Esophagus mucosa (tissue), 1 donor: ENCODE data around the gene COL13A1. TPM values are rescaled to one million over a fixed set of nuclear protein-coding genes. Genes with fewer than 3 reads are reported as not detected.

Source experiments
- ATAC-seq: fragments of 200-7000 bp; cut with Tn5 transposase; one replicate; pipeline ENCODE4 v1.9.1; 2020
- total RNA-seq: library from RNA; stranded (reverse); gene quantifications from one replicate; pipeline ENCODE4 v1.2.4, GENCODE V29; 2023
- donor health status: DM: yes; HTN: yes; CAD: no.

Gene COL13A1
- total RNA-seq, 1 donor from 2014 or later: 0.92 TPM

GRCh38 chr10:69847458-69847857, 45.8 kb downstream of the COL13A1 start:
- ATAC-seq: no peak

DNA sequence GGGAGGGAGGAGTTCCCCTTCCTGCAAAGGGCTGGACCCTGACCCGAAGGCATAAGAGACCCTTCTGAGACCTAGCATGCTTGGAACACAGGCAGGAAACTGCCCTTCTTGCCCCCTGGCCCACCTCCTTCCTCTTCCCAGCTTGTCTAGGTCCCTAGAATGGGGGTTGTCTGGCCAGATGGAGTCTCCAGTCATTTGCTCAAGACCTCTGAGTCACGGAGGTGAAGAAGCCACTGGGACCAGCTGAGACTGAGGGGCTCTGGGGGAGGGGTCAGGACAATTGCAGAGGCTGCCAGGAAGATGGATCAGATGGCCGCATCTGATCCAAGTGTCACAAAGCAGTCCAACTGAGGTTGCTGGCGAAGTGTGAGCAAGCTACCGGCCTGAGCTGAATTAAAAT, 46.2 kb downstream of the COL13A1 start:
- no peak for ATAC-seq

GRCh38 chr10:69848454-69848853, 46.7 kb downstream of the COL13A1 start:
- no peak for ATAC-seq

DNA sequence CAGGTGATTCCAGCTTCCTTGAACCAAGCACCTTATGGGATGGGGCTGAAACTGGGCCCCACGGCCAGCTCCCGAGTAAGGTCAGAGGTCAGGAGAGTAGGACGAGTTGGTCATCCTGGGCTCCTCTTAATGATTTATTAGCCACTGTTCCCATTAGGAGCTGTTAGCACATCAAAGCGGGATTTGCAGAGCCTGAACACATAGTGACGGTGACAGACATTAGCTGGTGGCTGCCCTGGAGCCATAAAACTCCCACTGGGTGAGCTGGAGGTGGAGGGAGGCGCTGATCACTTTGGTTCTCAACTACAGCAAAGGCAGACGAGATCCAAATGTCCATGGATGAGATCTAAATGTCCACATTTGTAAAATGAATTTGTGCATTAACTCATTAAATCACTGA, 48.1 kb downstream of the COL13A1 start:
- ATAC-seq: no peak

- no peak for ATAC-seq
Measured at GRCh38 chr10:69850440-69850839, 48.7 kb downstream of the COL13A1 start.

- ATAC-seq: no peak
Measured at GRCh38 chr10:69851306-69851705, 49.6 kb downstream of the COL13A1 start.

DNA sequence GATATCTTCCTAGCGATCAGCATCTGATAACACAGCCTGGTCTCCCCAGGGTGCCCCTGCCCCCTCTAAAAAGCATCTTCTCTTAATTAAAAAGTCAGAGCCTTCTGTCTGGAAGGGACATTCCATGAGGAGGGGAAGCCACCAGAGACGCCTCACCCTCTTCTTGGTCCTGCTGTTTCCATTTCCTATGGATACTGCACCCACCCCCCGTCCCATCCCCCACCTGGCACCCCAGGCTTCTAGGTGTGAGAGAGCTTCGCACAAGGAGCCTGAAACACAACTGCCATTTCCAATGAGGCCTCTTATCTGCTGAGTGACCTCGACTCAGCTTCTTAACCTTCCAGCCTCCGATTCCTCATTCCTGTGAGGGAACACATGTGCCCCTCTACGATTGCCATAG, 51.4 kb downstream of the COL13A1 start:
- no peak for ATAC-seq

DNA sequence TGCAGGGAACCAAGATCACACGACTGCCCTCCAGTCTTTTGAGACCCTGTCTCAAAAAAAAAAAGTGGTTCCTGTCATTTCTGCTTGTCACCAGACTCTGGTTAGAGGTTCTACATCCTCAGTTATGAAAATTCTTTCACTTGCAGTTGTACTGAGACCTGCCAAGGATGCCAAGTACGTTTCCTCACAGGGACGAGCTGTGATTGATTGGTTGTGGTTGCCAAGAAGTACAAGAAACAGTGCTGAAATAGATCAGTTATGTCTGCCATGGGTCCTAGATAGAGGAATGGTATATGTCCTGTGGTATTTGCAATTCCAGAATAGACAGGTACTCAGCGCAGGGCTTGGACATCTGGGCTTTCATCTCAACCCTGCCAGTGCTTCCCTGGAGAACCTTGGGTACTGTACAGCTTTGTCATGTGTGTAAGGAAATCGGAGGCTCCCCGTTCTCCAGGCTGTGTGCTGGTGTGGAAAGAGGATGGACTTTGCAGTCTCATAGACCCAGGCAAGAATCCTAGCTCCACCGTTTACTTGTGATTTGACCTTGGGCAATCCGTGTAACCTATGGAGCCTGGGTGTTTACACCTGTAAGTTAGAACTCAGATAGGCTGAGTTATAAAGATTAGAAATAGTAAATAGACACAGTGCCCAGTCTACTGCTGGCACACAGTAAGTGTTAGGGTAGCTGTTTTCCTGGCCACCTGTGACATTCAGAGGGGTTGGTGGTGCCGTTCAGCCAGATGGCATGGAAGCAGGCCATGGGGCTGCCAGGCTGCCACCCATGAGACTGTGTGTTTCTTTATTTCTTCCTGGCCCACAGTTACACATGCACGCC, 53.0 kb downstream of the COL13A1 start:
- ATAC-seq: no peak

DNA sequence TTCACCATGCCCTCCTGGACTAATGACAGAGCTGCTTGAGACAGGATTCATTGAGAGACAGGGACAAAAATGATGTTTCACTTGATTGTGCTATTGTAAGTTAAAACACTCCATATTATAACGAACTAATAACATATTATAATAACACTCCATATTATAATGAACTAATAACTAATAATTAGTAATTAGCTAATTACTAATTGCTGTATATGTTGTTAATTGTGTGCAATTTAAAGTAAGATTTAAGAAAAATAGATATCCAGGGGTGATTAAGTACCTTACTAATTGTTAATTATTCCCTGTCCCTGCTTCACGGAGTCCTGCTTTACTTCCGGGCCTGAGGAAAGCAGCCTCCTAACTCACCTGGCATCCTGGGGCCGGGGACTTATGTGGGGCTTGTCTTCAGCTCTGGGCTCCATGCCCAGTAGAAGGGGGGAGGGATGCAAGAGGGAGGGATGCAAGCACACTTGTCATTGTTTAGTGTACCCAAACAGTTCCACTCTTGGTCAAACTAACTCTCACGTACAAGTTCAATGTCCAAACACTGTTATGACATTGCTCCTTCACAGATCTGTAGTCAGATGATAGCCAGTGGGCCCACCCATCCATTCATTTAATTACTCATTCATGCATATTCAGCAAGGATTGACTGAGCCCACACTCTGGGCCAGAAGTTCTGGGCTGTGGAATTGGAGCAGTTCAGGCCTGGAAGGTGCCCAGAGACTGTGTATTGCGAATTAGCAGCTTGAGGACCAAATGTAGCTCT, 53.8 kb downstream of the COL13A1 start:
- ATAC-seq: no peak

DNA sequence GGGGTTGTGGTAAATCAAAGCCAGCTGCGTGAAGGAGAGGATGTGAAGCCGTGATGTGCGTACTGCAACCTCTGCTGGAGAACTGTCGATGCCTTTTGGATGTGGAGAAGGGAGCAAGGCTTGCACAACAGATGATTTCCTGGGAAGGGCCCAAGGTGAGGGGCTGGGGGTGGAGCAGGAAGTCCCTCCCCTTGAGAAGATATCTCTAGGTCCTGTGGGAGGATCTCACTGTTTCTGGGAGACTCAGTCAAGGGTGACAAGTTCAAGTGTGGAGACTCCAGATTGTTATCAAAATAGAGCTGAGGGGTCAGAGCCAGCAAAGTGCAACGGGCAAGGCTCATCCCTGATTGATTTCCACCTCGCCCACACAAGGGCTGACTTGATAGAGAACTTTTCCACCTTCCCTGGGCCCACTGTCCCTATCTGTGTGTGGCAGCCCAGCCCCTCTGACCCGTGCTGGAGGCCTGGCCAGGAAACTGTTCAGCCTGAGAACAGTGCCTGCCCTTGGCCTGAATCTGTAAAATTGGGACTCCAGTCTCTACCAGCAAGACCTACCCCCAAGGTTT, 55.0 kb downstream of the COL13A1 start:
- ATAC-seq: no peak

DNA sequence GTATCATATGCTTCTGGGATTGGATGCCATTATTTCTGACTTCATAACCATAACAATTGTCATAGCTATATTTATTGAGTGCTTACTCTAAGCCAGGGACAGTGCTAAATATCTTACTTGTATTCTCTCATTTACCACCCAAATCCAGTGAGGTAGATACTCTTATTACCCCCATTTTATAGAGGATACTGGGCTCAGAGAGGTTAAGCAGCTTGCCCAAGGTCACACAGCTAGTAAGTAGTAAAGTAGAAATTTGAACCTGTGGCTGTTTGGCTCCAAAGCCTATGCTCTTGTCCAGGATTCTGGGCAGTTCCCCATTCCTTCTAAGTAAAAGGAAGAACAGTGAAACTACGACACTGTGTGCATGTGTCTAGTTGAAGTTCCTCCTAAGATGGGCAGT, 56.5 kb downstream of the COL13A1 start:
- no peak for ATAC-seq

- ATAC-seq: no peak
Measured at GRCh38 chr10:69860271-69860670, 58.6 kb downstream of the COL13A1 start.

GRCh38 chr10:69861251-69862240, 59.8 kb downstream of the COL13A1 start:
- peak; percentile 58 for ATAC-seq

- no peak for ATAC-seq
Measured at GRCh38 chr10:69862882-69863530, 61.3 kb downstream of the COL13A1 start.

DNA sequence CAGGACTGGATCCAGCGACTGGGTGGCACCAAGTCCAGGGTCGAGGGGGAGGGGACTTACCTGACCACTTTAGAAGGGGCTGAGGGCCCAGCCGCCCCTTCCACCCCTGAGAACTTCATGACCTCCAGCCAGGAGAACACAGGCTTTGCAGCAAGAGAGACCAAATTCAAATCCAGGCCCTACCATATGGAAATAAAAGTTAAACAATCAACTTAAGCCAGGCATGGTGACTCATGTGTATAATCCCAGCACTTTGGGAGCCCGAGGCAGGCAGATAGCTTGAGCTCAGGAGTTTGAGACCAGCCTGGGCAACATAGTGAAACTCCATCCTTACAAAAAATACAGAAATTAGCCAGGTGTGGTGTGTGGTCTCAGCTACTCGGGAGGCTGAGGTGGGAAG, 61.9 kb downstream of the COL13A1 start:
- ATAC-seq: no peak

DNA sequence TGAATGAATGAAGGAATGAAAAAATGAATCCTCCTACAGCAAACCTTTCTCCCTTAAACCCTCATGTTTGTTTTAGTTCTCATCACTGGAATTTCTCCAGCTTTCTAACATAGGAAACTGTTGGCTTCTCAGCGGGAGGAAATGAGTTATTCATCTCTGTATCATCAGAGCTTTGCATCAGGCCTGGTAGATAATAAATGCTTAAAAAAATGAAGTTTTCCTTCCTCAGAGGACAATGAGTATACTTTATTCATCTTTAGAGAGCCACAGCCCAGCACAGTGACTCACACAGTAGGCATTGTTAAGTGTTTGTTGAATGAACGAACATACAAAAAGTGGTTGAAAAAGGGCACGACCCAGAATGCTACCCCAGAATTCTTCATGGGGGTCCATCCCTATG, 62.6 kb downstream of the COL13A1 start:
- peak; percentile 65 for ATAC-seq

DNA sequence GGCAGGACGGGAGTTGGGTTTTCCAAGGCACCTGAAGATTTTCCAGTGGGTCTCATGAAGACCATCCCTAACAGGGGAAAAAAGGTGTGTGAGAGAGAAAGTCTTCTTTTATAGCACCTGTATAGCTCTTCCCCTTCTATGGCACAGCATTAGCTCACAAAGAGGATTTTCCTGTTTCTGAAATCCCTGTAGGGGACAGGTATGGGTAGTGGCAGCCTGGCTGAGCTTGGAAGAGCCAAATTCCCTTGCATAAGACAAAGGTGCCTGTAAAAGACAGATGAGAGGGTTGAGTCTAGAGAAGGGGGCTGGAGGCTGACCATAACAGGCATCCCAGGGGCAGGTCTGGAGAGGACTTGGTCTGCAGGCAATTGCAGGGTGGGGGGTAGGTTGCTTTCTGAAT, 63.7 kb downstream of the COL13A1 start:
- ATAC-seq: peak; percentile 61

- ATAC-seq: no peak
Measured at GRCh38 chr10:69866246-69866687, 64.6 kb downstream of the COL13A1 start.

DNA sequence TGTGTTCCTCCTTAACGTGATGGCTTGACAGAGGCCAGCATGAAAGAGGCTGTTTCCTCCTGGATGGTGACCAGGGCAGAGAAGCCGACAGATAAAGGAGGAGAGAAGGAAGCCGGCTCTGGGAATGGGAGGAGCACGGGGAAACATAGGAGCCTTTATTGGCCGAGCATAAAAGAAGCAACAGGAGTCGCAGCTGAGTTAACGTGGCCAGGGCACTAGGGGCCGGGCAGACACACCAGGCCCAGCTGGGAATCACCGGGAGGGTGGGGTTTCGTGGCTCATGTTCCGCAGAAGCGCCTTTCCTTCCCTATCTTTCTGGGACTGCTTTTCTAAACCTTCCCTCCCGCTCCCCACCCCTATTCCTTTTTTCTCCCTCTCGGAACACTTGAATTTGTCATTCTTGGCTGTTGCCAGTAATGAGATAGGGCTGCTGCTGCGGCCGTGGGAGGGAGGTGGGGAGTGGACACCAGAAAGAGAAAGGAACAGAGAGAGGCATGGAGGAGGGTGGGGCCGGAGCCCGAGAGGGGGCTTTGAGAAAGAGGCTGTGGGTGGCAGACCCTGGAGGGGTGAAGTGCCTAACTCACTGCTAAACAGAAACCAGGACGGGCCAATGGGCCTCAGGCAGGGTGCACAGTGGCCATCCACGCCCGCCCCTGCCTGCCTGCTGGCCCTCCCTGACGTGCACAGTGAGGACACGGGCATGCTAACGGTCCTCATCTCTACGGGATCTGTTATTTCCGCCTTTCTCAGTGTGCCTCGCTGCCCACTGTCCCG, 65.2 kb downstream of the COL13A1 start:
- ATAC-seq: no peak

GRCh38 chr10:69867699-69868558, 66.2 kb downstream of the COL13A1 start:
- peak; percentile 48 for ATAC-seq
